Measurements from ENCODE around the gene PPP1R36. TPM values are rescaled to one million over a fixed set of nuclear protein-coding genes. Genes with fewer than 3 reads are reported as not detected.

Gene PPP1R36
- total and polyA plus RNA-seq, 2 donors from 2014 or later: 2.7 to 2.8 TPM

- H3K9me3 ChIP-seq (ENCODE audit: control insufficient read depth in 2 of 3, insufficient read depth in 1 of 3, low read length in 3 of 3): no peaks in the 10 kb centered on the region
- no peaks in the 10 kb centered on the region for H3K4me1 ChIP-seq (ENCODE audit: control insufficient read depth in 2 of 3, insufficient read depth in 2 of 3, low read depth in 1 of 3, low read length in 3 of 3)
- intact Hi-C loops (cut with DNase I): no loop called here
- DNase-seq (no peak), FAIRE-seq (no peak)
- no peak overlapping the region for H3K4me3 ChIP-seq (ENCODE audit: low read length in 3 of 3)
- peaks cover 0 to 15% (median 0%) of the 10 kb centered on the region in 3 donors for H3K36me3 ChIP-seq (ENCODE audit: control insufficient read depth in 2 of 3, insufficient read depth in 3 of 3, low read length in 3 of 3)
- no peak for TF ChIP-seq CTCF (IDR thresholded peaks at IDR 0.05; ENCODE audit: borderline replicate concordance, extremely low read depth, insufficient read depth)
- no peaks in the 10 kb centered on the region for H3K27me3 ChIP-seq (ENCODE audit: control insufficient read depth, insufficient read depth, low read length)
- H3K27ac ChIP-seq (ENCODE audit: low read depth in 2 of 2, low read length in 2 of 2): no peak overlapping the region
- no peak overlapping the region for H3K9ac ChIP-seq (ENCODE audit: low read length in 3 of 3)
These were observed 27.0 kb upstream of the PPP1R36 start for GRCh38 chr14:64522591-64523355.

- no peak for FAIRE-seq
- Histone ChIP-seq H3K9me3 (ENCODE audit: control insufficient read depth in 2 of 3, insufficient read depth in 1 of 3, low read length in 3 of 3) (no peaks in the 10 kb centered on the region), H3K4me1 (ENCODE audit: control insufficient read depth in 2 of 3, insufficient read depth in 2 of 3, low read depth in 1 of 3, low read length in 3 of 3) (no peaks in the 10 kb centered on the region), H3K27ac (ENCODE audit: low read depth in 2 of 2, low read length in 2 of 2) (no peak overlapping the region), H3K9ac (ENCODE audit: low read length in 3 of 3) (no peak overlapping the region), H3K36me3 (ENCODE audit: control insufficient read depth in 2 of 3, insufficient read depth in 3 of 3, low read length in 3 of 3) (peaks cover 0 to 15% (median 0%) of the 10 kb centered on the region in 3 donors), H3K27me3 (ENCODE audit: control insufficient read depth, insufficient read depth, low read length) (no peaks in the 10 kb centered on the region), H3K4me3 (ENCODE audit: low read length in 3 of 3) (no peak overlapping the region)
- no peak for TF ChIP-seq CTCF (IDR thresholded peaks at IDR 0.05; ENCODE audit: borderline replicate concordance, extremely low read depth, insufficient read depth)
- intact Hi-C loops (cut with DNase I): no loop called here
- DNase-seq: no peak
These were observed 24.4 kb upstream of the PPP1R36 start for GRCh38 chr14:64525354-64525753.

- H3K9ac ChIP-seq (ENCODE audit: low read length in 3 of 3): no peak overlapping the region
- FAIRE-seq: no peak
- intact Hi-C loops (cut with DNase I): no loop called here
- H3K4me1 ChIP-seq (ENCODE audit: control insufficient read depth in 2 of 3, insufficient read depth in 2 of 3, low read depth in 1 of 3, low read length in 3 of 3): no peaks in the 10 kb centered on the region
- no peak for DNase-seq
- no peaks in the 10 kb centered on the region for H3K36me3 ChIP-seq (ENCODE audit: control insufficient read depth in 2 of 3, insufficient read depth in 3 of 3, low read length in 3 of 3)
- H3K27ac ChIP-seq (ENCODE audit: low read depth in 2 of 2, low read length in 2 of 2): no peak overlapping the region
- TF ChIP-seq CTCF (IDR thresholded peaks at IDR 0.05; ENCODE audit: borderline replicate concordance, extremely low read depth, insufficient read depth): no peak
- H3K9me3 ChIP-seq (ENCODE audit: control insufficient read depth in 2 of 3, insufficient read depth in 1 of 3, low read length in 3 of 3): no peaks in the 10 kb centered on the region
- no peaks in the 10 kb centered on the region for H3K27me3 ChIP-seq (ENCODE audit: control insufficient read depth, insufficient read depth, low read length)
- H3K4me3 ChIP-seq (ENCODE audit: low read length in 3 of 3): no peak overlapping the region
These were observed 18.2 kb upstream of the PPP1R36 start for GRCh38 chr14:64531567-64531966.
